HepG2 (cell line): Measurements from ENCODE around the gene SIT1. TPM values are rescaled to one million over a fixed set of nuclear protein-coding genes. Genes with fewer than 3 reads are reported as not detected.
A peak's percentile ranks its signal among the peaks of the same experiment; 100 is the strongest.

Experiments used
- ARID3A ChIP-seq: IDR thresholded peaks from 2 replicates; pipeline ENCODE4 v1.6.1; 2012; ENCODE audit warnings: low read depth, low read length, improper control_type of control experiment
- ARID5B ChIP-seq: IDR thresholded peaks from 2 replicates; pipeline ENCODE4 v1.4.0; 2020; ENCODE audit warnings: mild to moderate bottlenecking, missing genetic modification reagents
- FOXA1 ChIP-seq, 2 experiments: fragments of 450-650 bp in 1 of 2; sonication (generic) in 1 of 2; formaldehyde crosslinking in 1 of 2; IDR thresholded peaks; 2 replicates each; pipeline versions ENCODE4 v1.4.0 to v1.6.1; 2016 to 2020; ENCODE audit warnings: missing genetic modification reagents in 1 of 2
- FOXJ3 ChIP-seq: sonication (generic); formaldehyde crosslinking; IDR thresholded peaks from 2 replicates; pipeline ENCODE4 v1.4.0; 2020; ENCODE audit warnings: missing genetic modification reagents, mild to moderate bottlenecking, borderline replicate concordance
- GMEB2 ChIP-seq: IDR thresholded peaks from 2 replicates; pipeline ENCODE4 v1.6.1; 2016; ENCODE audit warnings: missing biosample characterization, missing genetic modification reagents, low read depth
- KAT8 ChIP-seq: IDR thresholded peaks from 2 replicates; pipeline ENCODE4 v1.6.1; 2016; ENCODE audit warnings: missing genetic modification reagents, missing compliant biosample characterization
- MEIS2 ChIP-seq: sonication (generic); formaldehyde crosslinking; IDR thresholded peaks from 2 replicates; pipeline ENCODE4 v1.9.0; 2021; ENCODE audit warnings: mild to moderate bottlenecking, missing genetic modification reagents
- REPIN1 ChIP-seq: sonication (generic); formaldehyde crosslinking; IDR thresholded peaks from 2 replicates; pipeline ENCODE4 v1.8.0; 2022; ENCODE audit warnings: missing genetic modification reagents, low read depth, mild to moderate bottlenecking, borderline replicate concordance
- RNF219 ChIP-seq: sonication (generic); formaldehyde crosslinking; IDR thresholded peaks from 2 replicates; pipeline ENCODE4 v1.5.0; 2020; ENCODE audit warnings: mild to moderate bottlenecking, missing genetic modification reagents
- SUZ12 ChIP-seq: fragments of 150-350 bp; IDR thresholded peaks from 2 replicates; pipeline ENCODE4 v1.6.1; 2014; ENCODE audit warnings: low read depth, low read length
- ZNF101 ChIP-seq: sonication (generic); formaldehyde crosslinking; IDR thresholded peaks from 2 replicates; pipeline ENCODE4 v1.4.0; 2020; ENCODE audit warnings: mild to moderate bottlenecking, low read depth, missing genetic modification reagents, borderline replicate concordance
- ZNF383 ChIP-seq: sonication (generic); formaldehyde crosslinking; IDR thresholded peaks from 2 replicates; pipeline ENCODE4 v1.4.0; 2020; ENCODE audit warnings: missing genetic modification reagents, mild to moderate bottlenecking, borderline replicate concordance
- ZNF800 ChIP-seq: sonication (generic); formaldehyde crosslinking; IDR thresholded peaks from 2 replicates; pipeline ENCODE4 v1.4.0; 2020; ENCODE audit warnings: missing genetic modification reagents
- polyA plus RNA-seq, 8 experiments: library from polyadenylated mRNA; depleted of rRNA in 3 of 8; stranded (reverse) in 7 of 8; unstranded in 1 of 8; fragments of >200 nt; fragmentation: Illumina TruSeq in 4 of 8; extraction: Trizol in 4 of 8; gene quantifications; 2 replicates each; pipeline versions ENCODE4 v1.2.1 to v1.2.3, GENCODE V29; 2011 to 2016; ENCODE audit warnings: low read depth in 4 of 8, missing spikeins in 1 of 8, mixed read lengths in 1 of 8; ENCODE audit not compliant: insufficient read depth in 1 of 8
- total RNA-seq, 5 experiments: library from RNA; depleted of rRNA; stranded (reverse); fragments of >200 nt; fragmentation: Illumina TruSeq; extraction: Trizol; gene quantifications; 2 replicates each; pipeline ENCODE4 v1.2.3, GENCODE V29; 2016; ENCODE audit warnings: low read depth in 1 of 5

The SIT1 gene
- total and polyA plus RNA-seq, 2 of the 13 experiments (the other 11 are each of a cell fraction or from before 2014, with no cell fraction given): 0.09 to 6.7 TPM

- TF ChIP-seq ARID3A (no peak), ZNF383 (CRISPR knock-in tag) (no peak), ARID5B (CRISPR knock-in tag) (peak; percentile 75), ZNF800 (CRISPR knock-in tag) (no peak), RNF219 (CRISPR knock-in tag) (no peak), FOXA1 (IDR thresholded peaks at IDR 0.05) (no peak), FOXA1 (CRISPR knock-in tag; IDR thresholded peaks at IDR 0.05) (peak; percentile 49), ZNF101 (CRISPR knock-in tag) (no peak), FOXJ3 (peak; percentile 26; the same call in 1 of the 2 replicates), SUZ12 (no peak), REPIN1 (CRISPR knock-in tag) (peak; percentile 81; the same call in 1 of the 2 replicates), MEIS2 (CRISPR knock-in tag) (0 out of 2 replicates have a peak, but pooled peaks have one; percentile 44), KAT8 (CRISPR knock-in tag) (peak; percentile 52), GMEB2 (CRISPR knock-in tag) (no peak)
Measured at GRCh38 chr9:35669331-35670145, 18.8 kb upstream of the SIT1 start (continued).
